ENCODE data around the gene KY.

KY gene

GRCh38 chr3:134622806-134623365 is 27.9 kb downstream of the KY start:
- H3K4me3 ChIP-seq (ENCODE audit: low read length), result no peak overlapping the region
- DNase-seq (ENCODE audit: low read depth), result no peak
- no peak for TF ChIP-seq CTCF (IDR thresholded peaks at IDR 0.05; ENCODE audit: insufficient read depth, low read depth, low read length, missing control alignments)

- no peak for TF ChIP-seq CTCF (IDR thresholded peaks at IDR 0.05; ENCODE audit: insufficient read depth, low read depth, low read length, missing control alignments)
- H3K4me3 ChIP-seq (ENCODE audit: low read length), result no peak overlapping the region
- no peak for DNase-seq (ENCODE audit: low read depth)
Observed at GRCh38 chr3:134621854-134622253, 29.0 kb downstream of the KY start.

GRCh38 chr3:134620476-134621115 is 30.2 kb downstream of the KY start:
- no peak overlapping the region for H3K4me3 ChIP-seq (ENCODE audit: low read length)
- no peak for TF ChIP-seq CTCF (IDR thresholded peaks at IDR 0.05; ENCODE audit: insufficient read depth, low read depth, low read length, missing control alignments)
- no peak for DNase-seq (ENCODE audit: low read depth)

GRCh38 chr3:134619884-134620445 is 30.9 kb downstream of the KY start:
- no peak for DNase-seq (ENCODE audit: low read depth)
- no peak for TF ChIP-seq CTCF (IDR thresholded peaks at IDR 0.05; ENCODE audit: insufficient read depth, low read depth, low read length, missing control alignments)
- H3K4me3 ChIP-seq (ENCODE audit: low read length), result no peak overlapping the region

GRCh38 chr3:134619301-134619615 is 31.6 kb downstream of the KY start:
- H3K4me3 ChIP-seq (ENCODE audit: low read length), result no peak overlapping the region
- TF ChIP-seq CTCF (IDR thresholded peaks at IDR 0.05; ENCODE audit: insufficient read depth, low read depth, low read length, missing control alignments), result no peak
- DNase-seq (ENCODE audit: low read depth), result no peak

GRCh38 chr3:134618478-134619300 is 32.1 kb downstream of the KY start:
- DNase-seq (ENCODE audit: low read depth), result no peak
- no peak for TF ChIP-seq CTCF (IDR thresholded peaks at IDR 0.05; ENCODE audit: insufficient read depth, low read depth, low read length, missing control alignments)
- no peak overlapping the region for H3K4me3 ChIP-seq (ENCODE audit: low read length)
